OCI-LY3 (cell line): ENCODE results near the gene OR52M1.

Experiments
- CTCF ChIP-seq: fragments of 200-600, 300-600 bp; sonication (generic); IDR thresholded peaks from 2 replicates; pipeline ENCODE4 v1.5.1; 2014; ENCODE audit warnings: antibody characterized with exemption, low read length, low read depth
- EZH2phosphoT487 ChIP-seq: fragments of 200-600 bp; shearing (Covaris generic); IDR thresholded peaks from 2 replicates; pipeline ENCODE4 v1.6.1; 2018; ENCODE audit warnings: antibody characterized with exemption, mixed run types, low read depth

- no peak for TF ChIP-seq CTCF
- no peak for TF ChIP-seq EZH2phosphoT487
Measured at GRCh38 chr11:4495487-4495886, 49.5 kb upstream of the OR52M1 start.
